ENCODE data around the gene HDDC3.

- no peak for TF ChIP-seq EZH2 (IDR thresholded peaks at IDR 0.05; ENCODE audit: insufficient read depth, poor library complexity, severe bottlenecking)
- TF ChIP-seq EZH2phosphoT487 (IDR thresholded peaks at IDR 0.05; ENCODE audit: insufficient read depth, low read depth) = no peak
Observed at GRCh38 chr15:90982135-90982534, 49.8 kb upstream of the HDDC3 start.
